Left ventricle myocardium superior (tissue), 1 donor: ENCODE results near the gene SLC4A9. TPM values are rescaled to one million over a fixed set of nuclear protein-coding genes. Genes with fewer than 3 reads are reported as not detected.
"Not testable (repeated sequence)": the region's sequence is repeated elsewhere in the genome, so short reads cannot be mapped to it uniquely, and the experiment has no call there.

Source experiments
- ATAC-seq: fragments of 200-7000 bp; cut with Tn5 transposase; one replicate; pipeline ENCODE4 v1.9.1; 2020; ENCODE audit warnings: mild to moderate bottlenecking, moderate library complexity
- DNase-seq: peaks from one replicate; pipeline ENCODE4 v3.0.0-alpha.2; 2020
- intact Hi-C: fragments of 100-400 bp; cut with micrococcal nuclease; formaldehyde crosslinking; loops from one replicate; pipeline ENCODE4 v1.11.0; 2022
- total RNA-seq: library from RNA; stranded (reverse); fragmentation: NEBNext Ultra II Directional; extraction: Animal tissue kit (Norgen Biotek cat#: 25700); gene quantifications from one replicate; pipeline ENCODE4 v1.2.1, GENCODE V29; 2021
- donor health status: DM: no; HTN: yes; CAD: no; lungs with severe emphysema.

Gene SLC4A9
- total RNA-seq, 1 donor from 2014 or later = not detected

GRCh38 chr5:140331638-140332037 lies 28.4 kb upstream of the SLC4A9 start:
- ATAC-seq = no peak
- DNase-seq = no peak
- intact Hi-C loops = no loop called here

GRCh38 chr5:140336388-140336787 lies 23.6 kb upstream of the SLC4A9 start:
- ATAC-seq = peak; percentile 66
- peak; percentile 57 for DNase-seq
- intact Hi-C loops = no loop called here

- intact Hi-C loops = no loop called here
- ATAC-seq (no peak), DNase-seq (no peak)
These were observed 22.1 kb upstream of the SLC4A9 start for GRCh38 chr5:140337880-140338279.

- DNase-seq (no peak), ATAC-seq (no peak)
- intact Hi-C loops = no loop called here
These were observed 21.7 kb upstream of the SLC4A9 start for GRCh38 chr5:140338336-140338735.

GRCh38 chr5:140338908-140339307 lies 21.1 kb upstream of the SLC4A9 start:
- ATAC-seq = no peak
- no peak for DNase-seq
- intact Hi-C loops = no loop called here

GRCh38 chr5:140339636-140340035 lies 20.4 kb upstream of the SLC4A9 start:
- no peak for ATAC-seq
- intact Hi-C loops = no loop called here
- DNase-seq = no peak

- ATAC-seq (no peak), DNase-seq (no peak)
- intact Hi-C loops = no loop called here
These were observed 19.3 kb upstream of the SLC4A9 start for GRCh38 chr5:140340605-140341121.

- ATAC-seq = peak; percentile 70
- peak; percentile 83 for DNase-seq
- intact Hi-C loops = no loop called here
These were observed 18.4 kb upstream of the SLC4A9 start for GRCh38 chr5:140341591-140341990.

- no peak for ATAC-seq
- intact Hi-C loops = no loop called here
- DNase-seq = no peak
These were observed 17.7 kb upstream of the SLC4A9 start for GRCh38 chr5:140342287-140342686.

- DNase-seq (no peak), ATAC-seq (no peak)
- intact Hi-C loops = no loop called here
These were observed 17.1 kb upstream of the SLC4A9 start for GRCh38 chr5:140342896-140343295.

- ATAC-seq, DNase-seq, intact Hi-C loops: not testable (repeated sequence)
These were observed 16.1 kb upstream of the SLC4A9 start for GRCh38 chr5:140343849-140344248.

GRCh38 chr5:140344683-140345423 lies 15.1 kb upstream of the SLC4A9 start:
- no peak for ATAC-seq
- intact Hi-C loops = no loop called here
- DNase-seq = no peak

GRCh38 chr5:140345919-140346347 lies 14.1 kb upstream of the SLC4A9 start:
- DNase-seq (peak; percentile 87), ATAC-seq (peak; percentile 65)
- intact Hi-C loops = loop anchor here (2.0 kb wide), 1 partner anchor 101 kb away; no protein-coding TSS in a partner anchor

GRCh38 chr5:140346348-140347221 lies 13.4 kb upstream of the SLC4A9 start, which contains the start of gene HBEGF:
TSS of gene HBEGF (minus strand) at chr5:140346603. CDS start at chr5:140346328, 275 bp downstream.
- DNase-seq (peak; percentile 92), ATAC-seq (peak; percentile 84)
- intact Hi-C loops = loop anchor here (2.0 kb wide), 1 partner anchor 102 kb away; no protein-coding TSS in a partner anchor

GRCh38 chr5:140347360-140347759 lies 12.6 kb upstream of the SLC4A9 start:
- ATAC-seq (peak; percentile 43), DNase-seq (no peak)
- intact Hi-C loops = loop anchor here (2.0 kb wide), 1 partner anchor 103 kb away; no protein-coding TSS in a partner anchor

GRCh38 chr5:140348104-140348503 lies 11.9 kb upstream of the SLC4A9 start:
- intact Hi-C loops = no loop called here
- DNase-seq (no peak), ATAC-seq (no peak)

GRCh38 chr5:140349244-140349643 lies 10.8 kb upstream of the SLC4A9 start:
- intact Hi-C loops = no loop called here
- ATAC-seq (no peak), DNase-seq (no peak)

- intact Hi-C loops = loop anchor here (10.0 kb wide), 1 partner anchor 177 kb away; the partner anchor contains the start of gene CYSTM1
- DNase-seq (no peak), ATAC-seq (peak; percentile 31)
These were observed 8.2 kb upstream of the SLC4A9 start for GRCh38 chr5:140351609-140352334.

GRCh38 chr5:140355546-140355945 lies 4.4 kb upstream of the SLC4A9 start:
- intact Hi-C loops = loop anchor here (10.0 kb wide), 1 partner anchor 181 kb away; the partner anchor contains the start of gene CYSTM1
- no peak for DNase-seq

More at GRCh38 chr5:140355546-140355945, 4.4 kb upstream of the SLC4A9 start:
- ATAC-seq = no peak
